HG03354 (cell line): ENCODE results near the gene HDAC5.
"Not testable (repeated sequence)": the region's sequence is repeated elsewhere in the genome, so short reads cannot be mapped to it uniquely, and the experiment has no call there.

Source experiments
- ATAC-seq: cut with Tn5 transposase; IDR thresholded peaks from one replicate; pipeline ENCODE4 v1.9.1; 2021; ENCODE audit warnings: mild to moderate bottlenecking; ENCODE audit not compliant: unreplicated experiment, poor library complexity, severe bottlenecking

The HDAC5 gene

DNA sequence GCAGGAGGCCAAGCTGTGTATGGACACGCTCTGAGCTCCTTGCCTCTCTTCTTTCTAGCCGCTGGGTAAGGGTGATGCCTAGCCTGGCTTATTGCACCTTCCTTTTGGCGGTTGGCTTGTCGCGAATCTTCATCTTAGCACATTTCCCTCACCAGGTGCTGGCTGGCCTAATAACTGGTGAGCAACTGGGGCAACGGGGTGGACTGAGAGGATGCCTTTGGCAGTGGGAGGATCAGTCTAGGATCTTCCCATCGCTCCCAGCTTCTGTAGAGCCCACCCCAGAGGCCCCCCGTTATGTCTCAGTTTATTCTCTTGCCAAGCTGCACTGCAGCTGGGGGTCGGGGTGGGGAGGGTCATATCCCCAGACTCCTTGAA, 48.5 kb downstream of the HDAC5 start:
- no peak for ATAC-seq

DNA sequence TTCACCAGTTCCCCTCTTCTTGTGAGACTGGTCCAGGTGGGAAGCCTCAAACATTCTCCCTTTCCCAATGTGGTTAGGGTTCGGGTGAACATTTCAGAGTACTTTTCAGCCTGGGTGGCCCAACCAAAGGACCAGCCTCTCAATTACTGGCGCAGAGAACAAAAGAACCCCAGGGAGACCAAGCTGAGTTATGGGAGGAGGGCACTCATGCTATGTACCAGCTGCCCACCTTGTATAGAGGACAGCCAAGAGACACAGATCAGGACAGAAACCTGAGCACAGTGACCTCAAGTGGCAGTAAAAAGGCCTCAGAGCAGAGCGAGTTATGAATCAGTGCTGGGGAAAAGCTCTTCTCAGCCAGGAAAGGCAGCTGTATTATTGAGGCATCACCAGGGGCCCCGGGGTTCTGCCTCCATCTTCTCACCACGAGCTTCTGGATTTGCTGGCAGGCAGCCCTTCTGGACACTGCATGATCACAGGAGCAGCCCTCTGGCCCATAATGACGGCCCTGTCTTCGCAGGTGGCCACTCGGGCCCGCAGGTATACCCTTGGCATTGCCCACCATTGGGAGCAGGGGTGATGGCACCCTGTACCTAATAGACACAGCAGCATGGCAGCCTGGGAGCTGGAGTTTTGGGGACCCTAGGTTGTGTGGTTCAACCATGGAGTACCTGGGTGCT, 49.1 kb downstream of the HDAC5 start:
- no peak for ATAC-seq

DNA sequence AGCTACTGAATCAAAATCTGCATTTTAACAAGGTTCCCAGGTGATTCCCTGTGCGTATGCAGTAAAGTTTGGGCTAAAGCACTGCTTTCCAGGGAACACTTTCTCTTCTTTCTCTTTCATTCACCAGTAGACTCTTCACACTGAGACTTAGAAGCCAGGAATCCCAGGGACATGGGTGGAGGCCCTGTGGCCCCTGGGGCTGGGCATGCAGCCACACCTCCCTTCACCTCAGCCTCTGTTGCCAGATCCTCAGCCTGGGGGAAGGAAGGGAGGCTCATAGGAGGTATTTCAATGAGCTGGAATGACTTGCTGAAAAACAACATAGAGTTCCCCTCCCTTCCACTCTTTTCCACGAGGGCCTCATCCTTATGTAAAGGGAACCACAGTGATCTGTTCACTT, 51.7 kb downstream of the HDAC5 start:
- ATAC-seq = no peak

DNA sequence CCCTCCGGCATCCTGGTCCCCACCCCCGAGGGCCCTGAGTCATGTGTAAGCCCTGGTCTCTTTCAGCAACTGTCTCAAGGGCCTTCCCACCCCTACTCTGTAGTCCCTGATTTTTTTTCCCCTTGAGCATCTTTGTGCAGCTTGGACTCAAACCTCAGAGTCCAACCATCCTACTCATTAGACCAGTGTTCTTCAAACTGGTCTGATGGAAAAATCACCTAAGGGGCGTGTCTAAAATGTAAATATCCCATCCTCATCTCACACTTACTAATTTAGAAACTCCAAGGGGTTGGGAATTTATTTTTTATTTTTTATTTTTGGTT, 52.3 kb downstream of the HDAC5 start:
- no peak for ATAC-seq

DNA sequence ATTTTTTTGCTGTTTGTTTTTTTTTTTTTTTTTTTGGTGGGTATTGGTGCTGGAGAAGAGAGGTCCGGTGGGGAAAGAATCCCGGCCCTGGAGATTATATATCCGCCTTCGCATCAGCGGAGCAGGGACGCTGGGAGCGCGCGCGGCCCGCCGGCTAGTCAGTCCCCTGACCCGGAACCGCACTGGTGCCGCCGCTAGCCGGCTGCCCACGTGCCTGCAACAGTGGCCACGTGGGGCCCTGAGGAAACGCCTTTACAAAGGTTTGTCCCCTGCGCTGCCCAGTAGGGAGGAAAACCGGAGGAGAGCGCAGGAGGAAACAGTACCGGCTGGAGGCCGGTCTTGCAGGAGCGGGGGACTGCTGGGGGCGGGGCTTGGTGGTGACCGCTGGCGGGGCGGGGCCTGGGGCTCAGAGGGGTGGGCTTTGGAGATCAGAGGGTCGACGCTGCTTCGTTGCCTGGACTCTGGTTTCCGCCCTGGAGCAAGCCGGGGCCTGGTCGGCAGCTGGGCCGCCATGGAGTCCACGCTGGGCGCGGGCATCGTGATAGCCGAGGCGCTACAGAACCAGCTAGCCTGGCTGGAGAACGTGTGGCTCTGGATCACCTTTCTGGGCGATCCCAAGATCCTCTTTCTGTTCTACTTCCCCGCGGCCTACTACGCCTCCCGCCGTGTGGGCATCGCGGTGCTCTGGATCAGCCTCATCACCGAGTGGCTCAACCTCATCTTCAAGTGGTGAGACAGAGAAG, 52.8 kb downstream of the HDAC5 start, which contains the start of gene G6PC3:
G6PC3 (plus strand) TSS at position 281 of the 743 bp plus-strand sequence; CDS start at position 512, 231 bp downstream.
- peak; percentile 69 for ATAC-seq

DNA sequence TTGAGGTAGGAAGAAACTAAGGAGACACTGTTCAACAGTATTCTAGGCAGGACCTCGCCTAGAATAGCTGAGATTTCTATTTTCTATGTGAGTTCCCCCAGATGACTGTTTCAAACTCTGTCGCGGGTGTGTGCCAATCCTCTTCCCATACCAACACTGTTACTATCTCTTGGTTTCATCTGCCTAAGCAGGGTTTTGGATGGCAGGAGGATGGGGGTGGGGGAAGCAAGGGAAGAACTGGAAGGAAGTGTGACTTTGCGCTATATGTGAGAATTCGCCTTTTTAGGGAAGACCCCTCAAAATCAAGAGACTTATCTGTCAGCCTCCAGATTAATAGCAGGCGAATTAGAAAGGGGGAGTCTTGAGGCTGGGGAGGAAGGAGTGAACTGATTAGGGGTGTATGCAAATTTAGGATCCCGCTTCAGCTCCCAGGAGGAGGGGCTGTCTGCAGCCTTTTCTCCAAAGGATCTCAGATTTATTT, 53.4 kb downstream of the HDAC5 start:
- no peak for ATAC-seq

DNA sequence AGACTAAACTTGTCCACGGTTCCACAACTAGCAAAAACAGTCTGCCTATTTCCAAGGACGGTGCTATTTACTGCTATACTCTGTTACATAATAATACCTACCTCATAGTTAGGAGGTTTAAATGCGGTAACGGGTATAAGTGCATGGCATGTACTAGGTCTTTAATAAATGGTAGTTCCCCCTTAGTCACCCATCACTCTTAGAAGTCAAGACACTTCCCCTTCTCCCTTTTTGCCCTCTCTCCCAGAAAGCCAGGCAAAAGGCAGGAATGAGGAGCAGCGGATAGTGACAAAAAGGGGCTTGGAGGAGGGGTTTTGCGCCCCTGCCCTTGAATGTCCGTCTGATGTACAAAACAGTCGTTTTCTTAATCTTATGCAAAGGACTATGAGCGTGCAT, 55.9 kb downstream of the HDAC5 start:
- ATAC-seq = no peak

DNA sequence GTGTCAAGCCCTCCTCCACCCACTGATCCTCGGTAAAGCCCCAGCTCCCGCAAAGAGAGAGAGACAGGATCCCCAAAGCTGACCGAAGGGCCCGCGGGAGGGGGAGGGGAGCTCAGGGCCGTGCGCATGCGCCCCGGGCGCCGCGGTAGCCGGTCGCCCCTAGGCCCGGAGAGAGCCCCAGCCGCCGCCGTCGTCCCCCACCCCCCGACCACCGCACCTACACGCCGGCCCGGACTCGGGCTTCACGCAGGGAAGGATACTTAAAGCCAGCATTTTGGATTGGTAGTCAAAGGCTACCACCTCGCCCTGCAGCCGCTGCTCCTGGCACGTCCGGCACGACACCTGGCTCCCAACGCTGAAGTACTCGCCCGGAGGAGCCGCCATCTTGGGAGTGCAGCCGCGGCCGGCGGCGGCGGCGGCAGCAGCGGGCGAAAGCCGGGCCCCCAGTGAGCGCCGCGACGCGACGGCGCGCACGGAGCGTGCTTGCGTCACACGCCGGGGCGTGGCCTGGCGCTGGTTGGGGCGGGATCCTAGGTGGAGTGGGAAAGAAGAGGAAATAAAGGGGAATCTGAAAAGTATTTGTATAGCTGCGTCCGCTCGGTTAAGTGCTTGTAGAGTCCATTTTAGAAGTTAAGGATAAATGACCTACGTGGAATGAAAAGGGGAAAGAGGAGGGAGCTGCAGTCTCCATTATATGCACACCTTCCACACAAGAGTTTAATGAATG, 57.1 kb downstream of the HDAC5 start, which contains the start of gene LSM12:
LSM12 (minus strand) TSS at position 468 of the 727 bp plus-strand sequence; CDS start at position 384, 84 bp downstream.
- ATAC-seq = peak; percentile 70

DNA sequence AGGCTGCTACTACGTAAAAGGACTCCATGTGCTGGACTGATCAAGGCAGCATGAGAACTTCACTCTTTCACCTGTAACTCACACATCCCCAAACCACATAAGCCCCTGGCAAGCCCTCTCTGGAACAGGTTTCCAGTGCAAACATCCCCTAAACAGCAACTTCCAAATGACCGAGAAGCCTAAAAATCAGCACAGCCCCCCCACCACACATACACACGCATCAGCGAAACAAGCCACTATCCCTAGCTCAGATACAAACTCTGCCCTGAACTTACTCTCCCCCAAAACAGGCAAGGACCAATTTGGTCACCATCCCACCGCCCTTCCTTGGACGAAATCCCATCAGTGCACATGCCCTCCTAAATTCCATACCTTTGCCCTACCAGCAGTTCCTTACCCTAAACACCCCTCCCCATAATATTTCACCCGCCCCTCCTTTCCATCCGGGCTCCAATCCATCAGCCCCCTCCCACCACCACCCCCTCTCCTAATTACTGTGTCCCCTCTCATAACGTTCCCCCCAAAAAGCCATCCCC, 57.7 kb downstream of the HDAC5 start:
- no peak for ATAC-seq

DNA sequence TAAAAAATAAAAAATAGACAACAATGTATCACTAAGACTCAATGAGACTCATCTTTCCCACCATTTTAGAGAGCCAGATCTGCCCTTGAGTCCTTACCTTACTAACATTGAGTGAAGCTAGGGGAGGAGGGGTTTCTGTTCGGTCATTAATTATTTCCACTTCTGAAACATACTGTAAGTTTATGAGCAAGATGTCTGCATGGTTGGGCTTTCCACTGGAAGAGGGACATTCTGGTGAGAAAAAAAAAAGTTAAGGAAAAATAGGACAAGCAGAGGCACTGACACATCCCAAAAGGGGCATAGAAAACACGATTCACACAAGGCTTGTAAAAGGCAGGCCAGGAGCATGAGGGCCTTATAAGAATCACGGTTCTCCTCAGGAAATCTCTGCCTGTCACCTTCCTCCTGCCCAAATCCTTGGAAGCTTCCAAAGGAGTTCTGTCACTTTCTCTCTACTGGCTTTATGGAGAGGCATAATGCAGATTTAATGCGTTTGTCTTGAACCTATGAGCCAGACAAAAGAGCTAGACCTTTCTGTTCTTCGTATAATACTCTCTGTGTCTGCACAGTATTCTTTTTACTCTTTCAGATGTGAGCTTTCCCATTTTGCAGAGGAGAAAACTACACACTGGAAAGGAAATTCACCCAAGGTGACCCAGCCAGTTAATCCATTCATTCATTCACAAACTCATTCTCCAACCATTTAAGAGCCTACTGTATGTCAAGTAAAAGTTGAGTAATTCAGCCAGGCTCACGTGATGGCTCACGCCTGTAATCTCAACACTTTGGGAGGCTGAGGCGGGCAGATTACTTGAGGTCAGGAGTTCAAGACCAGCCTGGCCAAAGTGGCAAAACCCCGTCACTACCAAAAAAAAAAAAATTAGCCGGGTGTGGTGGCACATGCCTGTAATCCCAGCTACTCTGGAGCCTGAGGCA, 59.5 kb downstream of the HDAC5 start:
- ATAC-seq = no peak

DNA sequence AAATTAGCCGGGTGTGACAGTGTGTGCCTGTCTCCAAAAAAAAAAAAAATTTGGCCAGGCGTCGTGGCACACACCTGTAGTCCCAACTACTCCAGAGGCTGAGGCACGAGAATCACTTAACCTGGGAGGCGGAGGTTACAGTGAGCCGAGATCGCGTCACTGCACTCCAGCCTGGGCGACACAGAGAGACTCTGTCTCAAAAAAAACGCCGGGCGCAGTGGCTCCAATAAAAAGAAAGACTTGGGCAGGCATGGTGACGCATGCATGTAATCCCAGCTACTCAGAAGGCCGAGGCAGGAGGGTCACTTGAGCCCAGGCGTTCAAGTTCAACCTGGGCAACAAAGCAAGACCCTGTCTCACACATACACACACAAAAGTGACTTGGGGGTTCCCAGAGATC, 60.6 kb downstream of the HDAC5 start:
- ATAC-seq = no peak

DNA sequence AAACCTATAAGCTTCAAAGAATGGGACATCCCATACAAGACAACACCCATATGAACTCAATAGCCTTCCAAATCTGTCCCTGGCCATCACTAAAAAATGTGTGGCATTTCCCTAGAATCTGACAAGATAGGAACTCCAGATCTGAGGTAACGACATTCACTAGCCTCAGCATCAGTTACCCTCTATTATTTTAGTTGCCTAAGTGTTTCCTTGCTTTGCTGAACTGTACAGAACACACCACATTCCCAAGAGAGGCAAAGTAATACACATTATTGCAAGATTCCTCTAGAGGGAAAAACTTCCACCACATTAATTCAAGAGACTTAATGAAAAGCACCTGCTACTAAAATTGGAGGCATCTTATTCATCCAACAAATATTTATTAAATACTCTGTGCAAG, 62.0 kb downstream of the HDAC5 start:
- no peak for ATAC-seq

DNA sequence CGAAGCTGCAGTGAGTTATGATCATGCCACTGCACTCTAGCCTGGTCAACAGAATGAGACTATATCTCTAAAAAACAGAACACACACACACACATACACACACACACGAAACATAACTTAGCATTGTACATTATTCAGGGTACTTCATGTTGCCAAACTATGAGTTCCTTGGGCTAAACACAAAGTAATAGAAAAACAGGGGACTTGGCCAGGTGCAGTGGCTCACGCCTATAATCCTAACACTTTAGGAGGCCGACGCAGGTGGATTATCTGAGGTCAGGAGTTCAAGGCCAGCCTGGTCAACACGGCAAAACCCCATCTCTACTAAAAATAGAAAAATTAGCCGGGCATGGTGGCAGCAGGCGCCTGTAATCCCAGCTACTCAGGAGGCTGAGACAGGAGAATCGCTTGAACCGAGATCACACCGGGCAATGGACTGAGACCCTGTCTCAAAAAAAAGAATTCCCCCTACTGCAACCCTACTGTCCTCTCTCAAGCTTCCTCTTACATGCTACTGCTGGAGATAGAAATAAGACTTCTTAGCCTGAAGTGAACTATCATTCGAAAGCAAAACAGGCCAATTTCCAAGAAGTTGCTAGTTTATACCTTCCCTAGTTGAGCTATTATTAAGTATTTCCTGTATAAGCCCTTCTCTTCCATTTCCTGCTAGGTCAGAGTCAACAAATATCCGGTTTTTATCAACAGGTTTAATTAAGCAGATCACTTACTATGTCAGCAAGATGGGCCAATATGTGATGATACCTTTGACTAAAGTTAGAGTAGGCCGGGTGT, 64.1 kb downstream of the HDAC5 start:
- no peak for ATAC-seq

DNA sequence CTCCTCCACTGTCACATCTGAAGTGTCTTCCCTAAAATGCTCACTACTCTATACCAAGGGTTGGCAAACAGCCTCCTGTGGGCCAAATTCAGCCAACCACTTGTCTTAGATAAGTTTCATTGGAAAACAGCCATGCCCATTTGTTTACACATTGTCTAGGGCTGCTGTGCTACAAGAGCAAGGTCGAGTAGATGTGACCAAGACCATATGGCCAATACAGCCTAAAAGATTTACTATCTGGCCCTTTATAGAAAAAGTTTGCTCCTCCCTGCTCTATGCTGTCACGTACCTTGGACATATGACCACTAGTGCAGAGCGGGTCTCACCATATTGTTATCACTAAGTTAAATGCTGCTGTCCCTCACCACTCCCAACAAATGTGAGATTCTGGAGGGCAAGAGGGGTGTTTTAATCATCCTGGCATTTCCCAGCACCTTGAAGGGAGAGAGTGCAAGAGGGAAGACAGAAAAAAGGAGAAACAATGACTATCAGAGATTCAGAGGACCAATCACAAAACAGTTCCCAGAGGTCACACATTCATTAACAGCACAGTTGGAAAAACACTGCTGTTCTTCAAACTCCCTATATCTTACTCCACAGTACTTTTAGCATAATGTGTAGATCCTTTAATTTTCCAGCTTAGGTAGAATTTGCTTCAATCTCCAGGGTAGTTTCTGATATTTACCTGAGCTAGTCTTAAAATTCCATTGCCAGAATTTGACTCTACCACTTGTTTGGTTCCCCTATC, 70.1 kb downstream of the HDAC5 start:
- ATAC-seq = no peak

DNA sequence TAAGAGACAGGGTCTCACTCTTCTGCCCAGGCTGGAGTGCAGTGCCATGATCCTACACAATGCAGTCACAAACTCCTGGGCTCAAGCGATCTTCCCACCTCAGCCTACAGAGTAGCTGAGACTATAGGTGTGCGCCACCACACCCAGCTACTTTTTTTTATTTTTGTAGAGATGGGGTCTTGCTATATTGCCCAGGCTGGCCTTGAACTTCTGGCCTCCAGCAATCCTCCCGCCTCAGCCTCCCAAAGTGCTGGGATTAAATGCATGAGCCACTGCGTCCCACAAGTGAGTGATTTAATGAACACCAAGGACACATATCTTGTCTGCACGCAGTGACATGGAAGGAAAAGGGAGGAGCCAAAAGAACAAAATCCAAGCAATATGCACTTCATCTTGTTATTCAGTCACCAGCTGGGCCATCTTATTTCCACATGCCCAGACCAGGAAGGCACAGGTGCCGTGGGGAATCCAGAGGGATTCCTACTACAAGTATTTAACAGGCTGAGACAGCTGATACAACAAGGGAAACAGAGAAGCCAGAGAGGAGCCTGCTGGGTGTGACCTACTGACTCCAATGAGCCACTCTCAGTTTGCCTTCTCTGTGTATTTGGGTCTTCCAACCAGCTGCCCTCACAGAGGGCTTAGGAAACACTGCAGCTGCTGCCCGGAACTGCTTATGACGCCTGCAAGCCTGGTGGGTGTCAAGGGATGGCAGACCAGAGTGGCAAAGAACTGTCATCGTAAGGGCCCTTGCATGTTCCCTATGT, 74.0 kb downstream of the HDAC5 start:
- ATAC-seq = no peak

DNA sequence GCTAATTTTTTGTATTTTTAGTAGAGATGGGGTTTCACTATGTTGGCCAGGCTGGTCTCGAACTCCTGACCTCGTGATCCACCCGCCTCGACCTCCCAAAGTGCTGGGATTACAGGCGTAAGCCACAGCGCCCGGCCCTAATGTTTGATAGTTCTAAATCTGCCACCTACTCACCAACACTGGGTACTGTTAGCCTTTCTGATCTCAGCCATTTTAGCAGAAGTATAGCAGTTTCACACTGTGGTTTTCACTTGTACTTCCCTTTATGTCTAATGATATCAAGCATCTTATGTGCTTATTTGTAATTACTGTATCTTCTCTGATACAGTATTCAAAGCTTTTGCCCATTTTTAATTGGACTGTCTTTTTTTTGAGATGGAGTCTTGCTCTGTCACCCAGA, 76.5 kb downstream of the HDAC5 start:
- not testable (repeated sequence) for ATAC-seq

DNA sequence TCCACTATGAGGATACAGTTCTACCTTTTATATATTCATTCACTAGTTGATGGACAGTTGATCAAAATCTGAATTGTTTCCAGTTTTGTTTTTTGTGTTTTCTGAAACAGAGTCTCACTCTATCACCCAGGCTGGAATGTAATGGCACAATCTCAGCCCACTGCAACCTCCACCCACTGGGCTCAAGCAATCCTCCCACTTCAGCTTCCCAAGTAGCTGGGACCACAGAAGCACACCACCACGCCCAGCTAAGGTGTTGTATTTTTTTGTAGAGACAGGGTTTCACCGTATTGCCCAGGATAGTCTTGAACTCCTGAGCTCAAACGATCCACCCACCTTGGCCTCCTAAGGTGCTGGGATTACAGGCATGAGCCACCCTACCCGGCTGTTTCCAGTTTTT, 78.0 kb downstream of the HDAC5 start:
- ATAC-seq = no peak
